KMS-11 (cell line): ENCODE measurements around the gene FAM53C.

Experiments
- H2AFZ ChIP-seq: fragments of 200-600 bp; sonication (generic); 2 replicates; pipeline ENCODE4 v1.6.1; 2016; ENCODE audit warnings: antibody characterized with exemption, mixed run types, low read depth
- H3K27ac ChIP-seq: fragments of 200-600 bp; sonication (generic); 2 replicates; pipeline ENCODE4 v1.6.1; 2016; ENCODE audit warnings: mild to moderate bottlenecking, mixed run types
- H3K27me3 ChIP-seq: fragments of 200-600 bp; sonication (generic); 2 replicates; pipeline ENCODE4 v1.6.1; 2017; ENCODE audit warnings: mild to moderate bottlenecking, low read depth, mixed run types, moderate library complexity; ENCODE audit not compliant: insufficient read depth
- H3K36me3 ChIP-seq: fragments of 200-600 bp; sonication (generic); 2 replicates; pipeline ENCODE4 v1.6.1; 2017; ENCODE audit warnings: mild to moderate bottlenecking, mixed run types; ENCODE audit not compliant: insufficient read depth
- H3K4me1 ChIP-seq: fragments of 200-600 bp; sonication (generic); 2 replicates; pipeline ENCODE4 v1.6.1; 2016; ENCODE audit warnings: mild to moderate bottlenecking, low read depth, mixed run types; ENCODE audit not compliant: poor library complexity, severe bottlenecking
- H3K4me2 ChIP-seq: fragments of 200-600 bp; sonication (generic); 2 replicates; pipeline ENCODE4 v1.7.0; 2016; ENCODE audit warnings: mild to moderate bottlenecking, mixed run types
- H3K4me3 ChIP-seq: fragments of 200-600 bp; sonication (generic); IDR thresholded peaks from 2 replicates; pipeline ENCODE4 v1.6.1; 2017; ENCODE audit warnings: low read depth, low read length, mixed read lengths; ENCODE audit not compliant: insufficient read depth
- H3K79me2 ChIP-seq: fragments of 200-600 bp; sonication (generic); 2 replicates; pipeline ENCODE4 v1.6.1; 2016; ENCODE audit warnings: low read depth, mixed run types; ENCODE audit not compliant: insufficient read depth
- H3K9ac ChIP-seq: fragments of 200-600 bp; sonication (generic); 2 replicates; pipeline ENCODE4 v1.6.1; 2016; ENCODE audit warnings: mild to moderate bottlenecking, mixed run types
- H4K20me1 ChIP-seq: fragments of 200-600 bp; sonication (generic); 2 replicates; pipeline ENCODE4 v1.6.1; 2016; ENCODE audit warnings: mild to moderate bottlenecking, mixed run types; ENCODE audit not compliant: insufficient read depth
- TF ChIP-seq, protein P1 (sequence below): fragments of 200-600 bp; sonication (generic); conservative IDR thresholded peaks from 2 replicates; pipeline ENCODE4 v1.6.1; 2017; ENCODE audit warnings: low read depth, mild to moderate bottlenecking, antibody characterized with exemption, low read length, moderate library complexity, mixed read lengths

The FAM53C gene

DNA sequence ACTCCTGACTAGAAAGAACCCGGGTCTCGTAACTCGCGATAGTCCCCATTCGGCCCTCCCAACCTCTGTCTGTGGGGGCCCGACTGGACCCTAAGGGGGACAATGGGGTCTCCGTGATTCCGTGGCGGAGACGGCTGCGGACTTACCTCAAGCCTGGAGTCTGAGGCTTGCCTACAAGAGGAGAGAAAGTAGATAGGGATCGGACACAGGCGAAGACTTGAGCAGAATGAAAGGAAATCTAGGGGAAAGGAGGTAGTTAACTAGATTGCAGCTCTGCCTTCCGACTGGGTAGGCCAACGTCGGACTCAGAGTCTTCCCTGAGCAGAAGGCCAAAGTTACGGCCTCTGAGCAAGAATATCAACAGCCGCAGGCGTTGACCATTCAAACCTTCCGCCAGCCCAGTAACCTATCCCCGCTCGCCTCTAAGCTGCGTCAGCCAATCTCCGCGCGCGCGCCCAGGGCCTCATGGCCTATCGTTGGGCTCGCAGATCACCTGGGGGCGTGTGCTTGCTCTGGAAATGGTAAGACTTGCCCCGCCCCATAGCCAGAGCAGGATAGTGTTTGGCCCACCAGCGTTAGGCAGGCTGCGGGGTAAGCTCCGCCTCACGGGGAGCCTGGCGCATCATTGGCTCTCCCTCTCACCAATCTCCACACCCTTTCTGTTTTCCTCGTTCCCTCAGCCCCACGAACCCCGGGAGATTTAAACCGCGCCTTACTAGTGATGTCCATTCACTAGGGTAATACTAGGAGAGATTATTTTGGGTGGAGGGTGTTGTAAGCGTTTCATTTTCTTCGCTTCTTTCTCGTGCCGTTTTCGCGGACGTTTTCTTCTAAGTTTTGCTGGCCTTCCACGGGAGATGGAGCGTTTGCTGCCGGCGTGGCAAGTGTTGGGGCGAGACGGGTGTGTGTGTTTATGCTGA is 6.4 kb upstream of the FAM53C start, which contains the start of gene CDC25C:
CDC25C (minus strand) TSS at position 356 of the 920 bp plus-strand sequence. CDS start 624 bp downstream, outside the sequence.
- Histone ChIP-seq H3K27me3 (no peaks in the 10 kb centered on the region), H3K36me3 (no peaks in the 10 kb centered on the region), H2AFZ (peak within 1 kb of the TSS; percentile 91), H3K4me1 (peaks cover 26% of the 10 kb centered on the region), H3K4me2 (peak within 1 kb of the TSS; percentile 88), H3K4me3 (peak within 1 kb of the TSS; percentile 84), H4K20me1 (no peaks in the 10 kb centered on the region), H3K27ac (peak within 1 kb of the TSS; percentile 59), H3K9ac (peak within 1 kb of the TSS; percentile 65), H3K79me2 (peaks cover 14% of the 10 kb centered on the region; the same call in 1 of the 2 replicates)
- TF ChIP-seq, protein P1, sequence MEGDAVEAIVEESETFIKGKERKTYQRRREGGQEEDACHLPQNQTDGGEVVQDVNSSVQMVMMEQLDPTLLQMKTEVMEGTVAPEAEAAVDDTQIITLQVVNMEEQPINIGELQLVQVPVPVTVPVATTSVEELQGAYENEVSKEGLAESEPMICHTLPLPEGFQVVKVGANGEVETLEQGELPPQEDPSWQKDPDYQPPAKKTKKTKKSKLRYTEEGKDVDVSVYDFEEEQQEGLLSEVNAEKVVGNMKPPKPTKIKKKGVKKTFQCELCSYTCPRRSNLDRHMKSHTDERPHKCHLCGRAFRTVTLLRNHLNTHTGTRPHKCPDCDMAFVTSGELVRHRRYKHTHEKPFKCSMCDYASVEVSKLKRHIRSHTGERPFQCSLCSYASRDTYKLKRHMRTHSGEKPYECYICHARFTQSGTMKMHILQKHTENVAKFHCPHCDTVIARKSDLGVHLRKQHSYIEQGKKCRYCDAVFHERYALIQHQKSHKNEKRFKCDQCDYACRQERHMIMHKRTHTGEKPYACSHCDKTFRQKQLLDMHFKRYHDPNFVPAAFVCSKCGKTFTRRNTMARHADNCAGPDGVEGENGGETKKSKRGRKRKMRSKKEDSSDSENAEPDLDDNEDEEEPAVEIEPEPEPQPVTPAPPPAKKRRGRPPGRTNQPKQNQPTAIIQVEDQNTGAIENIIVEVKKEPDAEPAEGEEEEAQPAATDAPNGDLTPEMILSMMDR = no peak

DNA sequence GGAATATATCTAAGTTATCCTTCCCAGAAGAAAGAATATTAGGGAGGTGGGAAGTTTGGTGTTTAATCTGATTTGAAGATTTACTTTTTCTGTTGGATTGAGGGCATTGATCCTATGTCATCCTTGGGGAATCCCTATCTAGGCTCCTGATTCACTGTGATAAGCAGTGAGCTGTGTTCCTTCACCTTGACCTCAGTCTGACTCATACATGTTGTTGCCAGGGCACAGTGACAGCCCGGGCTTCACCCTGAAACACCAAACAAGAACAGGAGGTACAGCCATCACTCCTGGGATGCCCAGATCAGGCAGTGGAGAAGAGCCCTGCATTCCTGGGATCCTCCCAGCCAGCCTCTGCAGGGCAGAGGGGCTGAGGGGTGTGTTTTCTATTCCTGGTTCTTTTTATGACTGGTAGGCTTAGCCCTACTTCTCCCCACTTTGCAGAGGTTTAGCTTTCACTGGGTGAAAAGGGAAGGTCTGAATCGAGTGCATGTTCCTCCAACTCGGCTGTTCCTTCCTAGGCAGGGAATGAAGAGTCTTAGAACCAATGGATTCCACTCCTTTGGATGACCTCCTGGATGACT is 3.1 kb upstream of the FAM53C start:
- Histone ChIP-seq H3K27ac (no peak overlapping the region), H4K20me1 (0 out of 2 replicates have a peak, but pooled peaks cover 2% of the 10 kb centered on the region), H3K4me3 (no peak overlapping the region), H3K79me2 (peaks cover 30% of the 10 kb centered on the region), H3K9ac (no peak overlapping the region), H3K36me3 (no peaks in the 10 kb centered on the region), H3K4me1 (peaks cover 41% of the 10 kb centered on the region), H3K27me3 (no peaks in the 10 kb centered on the region), H3K4me2 (no peak overlapping the region), H2AFZ (no peak overlapping the region)
- TF ChIP-seq, protein P1 = no peak

DNA sequence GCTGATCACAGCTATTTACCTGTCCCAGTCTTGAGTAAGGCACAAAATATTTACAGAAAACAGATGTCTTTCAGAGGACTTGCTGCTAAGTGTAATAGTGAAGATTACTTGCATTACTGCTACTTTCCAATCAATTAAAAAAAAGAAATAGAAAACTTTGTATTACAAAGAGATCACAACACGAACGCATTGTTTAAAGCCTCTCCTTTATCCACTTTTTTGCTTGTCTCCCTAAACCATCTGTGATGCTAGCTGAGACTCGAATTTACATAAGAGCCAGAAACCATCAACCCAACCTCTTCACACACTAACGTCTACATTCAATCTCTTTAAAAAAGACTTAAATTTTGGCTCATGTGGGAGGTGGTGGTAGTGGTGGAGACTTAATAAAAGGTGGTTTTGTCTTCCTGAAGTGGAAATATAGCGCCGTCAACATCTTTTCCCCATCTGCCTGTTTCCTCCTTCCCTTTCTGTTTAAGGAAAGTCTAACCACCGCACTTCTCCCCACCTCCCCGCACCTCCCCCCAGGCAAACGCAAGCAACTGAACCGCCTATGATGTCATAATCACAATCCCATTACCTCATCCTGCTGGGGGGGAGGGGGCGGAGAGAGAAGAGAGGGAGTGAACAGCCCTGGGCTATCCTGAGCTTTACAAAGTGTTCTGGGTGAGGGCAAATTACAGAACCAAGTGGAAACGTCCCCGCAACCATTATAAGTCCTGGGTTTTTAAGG is 948 bp upstream of the FAM53C start:
- TF ChIP-seq, protein P1 = no peak
- Histone ChIP-seq H3K4me1 (peaks cover 40% of the 10 kb centered on the region), H3K27me3 (no peaks in the 10 kb centered on the region)

DNA sequence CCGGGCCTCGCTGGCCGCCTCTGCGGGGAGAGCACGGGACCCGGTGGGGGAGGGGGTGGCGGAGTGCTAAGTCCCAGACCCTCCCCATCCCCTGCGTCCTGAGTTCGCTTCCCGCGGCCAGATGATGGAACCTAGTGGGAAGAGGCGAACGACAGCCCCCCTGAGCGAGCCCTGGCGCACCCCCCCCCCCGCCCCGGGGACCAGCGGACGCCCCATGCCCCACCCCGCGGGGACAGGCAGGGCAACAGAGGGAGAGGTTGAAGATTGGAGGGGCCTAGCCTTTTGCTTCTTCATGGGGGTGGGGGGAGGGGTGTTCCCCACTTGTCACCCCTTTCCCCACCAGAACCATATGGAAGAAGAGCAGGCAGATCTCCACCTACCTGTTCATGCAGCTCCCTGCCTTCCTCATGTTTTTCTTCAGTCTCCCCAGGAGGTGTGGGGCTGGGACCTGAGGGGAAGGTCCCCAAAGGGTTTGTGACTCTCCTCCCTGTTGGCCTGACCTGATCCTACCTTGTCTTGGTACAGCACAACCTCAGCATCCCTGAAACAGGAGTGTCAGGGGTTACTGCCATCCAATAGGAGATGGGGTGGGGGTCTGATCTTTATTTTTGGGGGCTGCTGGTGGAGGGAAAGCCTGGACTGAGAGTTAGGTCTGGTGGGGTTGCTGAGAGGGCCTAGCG is 485 bp downstream of the FAM53C start:
- no peaks in the 10 kb centered on the region for H3K27me3 ChIP-seq
- H4K20me1 ChIP-seq = 0 out of 2 replicates have a peak, but pooled peaks cover 2% of the 10 kb centered on the region
- H2AFZ ChIP-seq = peak overlapping the region; percentile 83
- H3K4me3 ChIP-seq = no peak overlapping the region
- H3K4me1 ChIP-seq = peaks cover 31% of the 10 kb centered on the region
- H3K4me2 ChIP-seq = peak overlapping the region; percentile 97
- no peaks in the 10 kb centered on the region for H3K36me3 ChIP-seq
- TF ChIP-seq, protein P1 = no peak
- peaks cover 30% of the 10 kb centered on the region for H3K79me2 ChIP-seq
- peak overlapping the region; percentile 92 for H3K27ac ChIP-seq
- H3K9ac ChIP-seq = peak overlapping the region; percentile 98

More for the DNA sequence above, 948 bp upstream of the FAM53C start:
- Histone ChIP-seq H3K9ac (peak overlapping the region; percentile 98), H3K36me3 (no peaks in the 10 kb centered on the region), H3K79me2 (peaks cover 30% of the 10 kb centered on the region), H3K4me3 (peak overlapping the region; percentile 17), H3K4me2 (peak overlapping the region; percentile 97; the same call in 1 of the 2 replicates), H4K20me1 (0 out of 2 replicates have a peak, but pooled peaks cover 2% of the 10 kb centered on the region), H3K27ac (peak overlapping the region; percentile 92), H2AFZ (peak overlapping the region; percentile 83)
